ENCODE measurements around the gene TBXT. TPM values are rescaled to one million over a fixed set of nuclear protein-coding genes. Genes with fewer than 3 reads are reported as not detected.
A peak's percentile ranks its signal among the peaks of the same experiment; 100 is the strongest.

Gene TBXT
- total and polyA plus RNA-seq, 2 experiments from 2014 or later = 0.23 TPM; not detected in 1

- Histone ChIP-seq H3K36me3 (ENCODE audit: insufficient read depth) (no peaks in the 10 kb centered on the region), H3K9me2 (ENCODE audit: insufficient read depth) (no peaks in the 10 kb centered on the region), H3K79me2 (replicated peaks; ENCODE audit: insufficient read depth) (no peaks in the 10 kb centered on the region), H3K4me2 (no peak overlapping the region), H4K20me1 (replicated peaks; ENCODE audit: insufficient read depth) (no peaks in the 10 kb centered on the region), H3K27ac (ENCODE audit: low read depth) (no peak overlapping the region), H3F3A (replicated peaks; ENCODE audit: low read depth) (no peaks in the 10 kb centered on the region), H2AFZ (0 out of 2 replicates have a peak overlapping the region, but pooled peaks have one; percentile 24), H3K27me3 (ENCODE audit: insufficient read depth) (no peaks in the 10 kb centered on the region), H3K4me1 (ENCODE audit: insufficient read depth) (peaks cover 9% of the 10 kb centered on the region; the same call in 1 of the 2 replicates), H3K4me3 (no peak overlapping the region)
- H3K36me3 Mint-ChIP-seq (ENCODE audit: low read depth) = no peaks in the 10 kb centered on the region
- no peak overlapping the region for H3K4me3 Mint-ChIP-seq
- no peak for TF ChIP-seq CREB1 (CRISPR knock-in tag; IDR thresholded peaks at IDR 0.05; ENCODE audit: low read depth)
- TF ChIP-seq, protein P1, sequence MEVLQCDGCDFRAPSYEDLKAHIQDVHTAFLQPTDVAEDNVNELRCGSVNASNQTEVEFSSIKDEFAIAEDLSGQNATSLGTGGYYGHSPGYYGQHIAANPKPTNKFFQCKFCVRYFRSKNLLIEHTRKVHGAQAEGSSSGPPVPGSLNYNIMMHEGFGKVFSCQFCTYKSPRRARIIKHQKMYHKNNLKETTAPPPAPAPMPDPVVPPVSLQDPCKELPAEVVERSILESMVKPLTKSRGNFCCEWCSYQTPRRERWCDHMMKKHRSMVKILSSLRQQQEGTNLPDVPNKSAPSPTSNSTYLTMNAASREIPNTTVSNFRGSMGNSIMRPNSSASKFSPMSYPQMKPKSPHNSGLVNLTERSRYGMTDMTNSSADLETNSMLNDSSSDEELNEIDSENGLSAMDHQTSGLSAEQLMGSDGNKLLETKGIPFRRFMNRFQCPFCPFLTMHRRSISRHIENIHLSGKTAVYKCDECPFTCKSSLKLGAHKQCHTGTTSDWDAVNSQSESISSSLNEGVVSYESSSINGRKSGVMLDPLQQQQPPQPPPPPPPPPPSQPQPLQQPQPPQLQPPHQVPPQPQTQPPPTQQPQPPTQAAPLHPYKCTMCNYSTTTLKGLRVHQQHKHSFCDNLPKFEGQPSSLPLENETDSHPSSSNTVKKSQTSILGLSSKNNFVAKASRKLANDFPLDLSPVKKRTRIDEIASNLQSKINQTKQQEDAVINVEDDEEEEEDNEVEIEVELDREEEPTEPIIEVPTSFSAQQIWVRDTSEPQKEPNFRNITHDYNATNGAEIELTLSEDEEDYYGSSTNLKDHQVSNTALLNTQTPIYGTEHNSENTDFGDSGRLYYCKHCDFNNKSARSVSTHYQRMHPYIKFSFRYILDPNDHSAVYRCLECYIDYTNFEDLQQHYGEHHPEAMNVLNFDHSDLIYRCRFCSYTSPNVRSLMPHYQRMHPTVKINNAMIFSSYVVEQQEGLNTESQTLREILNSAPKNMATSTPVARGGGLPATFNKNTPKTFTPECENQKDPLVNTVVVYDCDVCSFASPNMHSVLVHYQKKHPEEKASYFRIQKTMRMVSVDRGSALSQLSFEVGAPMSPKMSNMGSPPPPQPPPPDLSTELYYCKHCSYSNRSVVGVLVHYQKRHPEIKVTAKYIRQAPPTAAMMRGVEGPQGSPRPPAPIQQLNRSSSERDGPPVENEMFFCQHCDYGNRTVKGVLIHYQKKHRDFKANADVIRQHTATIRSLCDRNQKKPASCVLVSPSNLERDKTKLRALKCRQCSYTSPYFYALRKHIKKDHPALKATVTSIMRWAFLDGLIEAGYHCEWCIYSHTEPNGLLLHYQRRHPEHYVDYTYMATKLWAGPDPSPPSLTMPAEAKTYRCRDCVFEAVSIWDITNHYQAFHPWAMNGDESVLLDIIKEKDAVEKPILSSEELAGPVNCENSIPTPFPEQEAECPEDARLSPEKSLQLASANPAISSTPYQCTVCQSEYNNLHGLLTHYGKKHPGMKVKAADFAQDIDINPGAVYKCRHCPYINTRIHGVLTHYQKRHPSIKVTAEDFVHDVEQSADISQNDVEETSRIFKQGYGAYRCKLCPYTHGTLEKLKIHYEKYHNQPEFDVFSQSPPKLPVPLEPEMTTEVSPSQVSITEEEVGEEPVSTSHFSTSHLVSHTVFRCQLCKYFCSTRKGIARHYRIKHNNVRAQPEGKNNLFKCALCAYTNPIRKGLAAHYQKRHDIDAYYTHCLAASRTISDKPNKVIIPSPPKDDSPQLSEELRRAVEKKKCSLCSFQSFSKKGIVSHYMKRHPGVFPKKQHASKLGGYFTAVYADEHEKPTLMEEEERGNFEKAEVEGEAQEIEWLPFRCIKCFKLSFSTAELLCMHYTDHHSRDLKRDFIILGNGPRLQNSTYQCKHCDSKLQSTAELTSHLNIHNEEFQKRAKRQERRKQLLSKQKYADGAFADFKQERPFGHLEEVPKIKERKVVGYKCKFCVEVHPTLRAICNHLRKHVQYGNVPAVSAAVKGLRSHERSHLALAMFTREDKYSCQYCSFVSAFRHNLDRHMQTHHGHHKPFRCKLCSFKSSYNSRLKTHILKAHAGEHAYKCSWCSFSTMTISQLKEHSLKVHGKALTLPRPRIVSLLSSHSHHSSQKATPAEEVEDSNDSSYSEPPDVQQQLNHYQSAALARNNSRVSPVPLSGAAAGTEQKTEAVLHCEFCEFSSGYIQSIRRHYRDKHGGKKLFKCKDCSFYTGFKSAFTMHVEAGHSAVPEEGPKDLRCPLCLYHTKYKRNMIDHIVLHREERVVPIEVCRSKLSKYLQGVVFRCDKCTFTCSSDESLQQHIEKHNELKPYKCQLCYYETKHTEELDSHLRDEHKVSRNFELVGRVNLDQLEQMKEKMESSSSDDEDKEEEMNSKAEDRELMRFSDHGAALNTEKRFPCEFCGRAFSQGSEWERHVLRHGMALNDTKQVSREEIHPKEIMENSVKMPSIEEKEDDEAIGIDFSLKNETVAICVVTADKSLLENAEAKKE (CRISPR knock-in tag; IDR thresholded peaks at IDR 0.05) = no peak
- TF ChIP-seq NANOG (IDR thresholded peaks at IDR 0.05; ENCODE audit: borderline replicate concordance) = no peak
- TF ChIP-seq ZNF114 (CRISPR knock-in tag; IDR thresholded peaks at IDR 0.05) = no peak
- TF ChIP-seq, protein P2, sequence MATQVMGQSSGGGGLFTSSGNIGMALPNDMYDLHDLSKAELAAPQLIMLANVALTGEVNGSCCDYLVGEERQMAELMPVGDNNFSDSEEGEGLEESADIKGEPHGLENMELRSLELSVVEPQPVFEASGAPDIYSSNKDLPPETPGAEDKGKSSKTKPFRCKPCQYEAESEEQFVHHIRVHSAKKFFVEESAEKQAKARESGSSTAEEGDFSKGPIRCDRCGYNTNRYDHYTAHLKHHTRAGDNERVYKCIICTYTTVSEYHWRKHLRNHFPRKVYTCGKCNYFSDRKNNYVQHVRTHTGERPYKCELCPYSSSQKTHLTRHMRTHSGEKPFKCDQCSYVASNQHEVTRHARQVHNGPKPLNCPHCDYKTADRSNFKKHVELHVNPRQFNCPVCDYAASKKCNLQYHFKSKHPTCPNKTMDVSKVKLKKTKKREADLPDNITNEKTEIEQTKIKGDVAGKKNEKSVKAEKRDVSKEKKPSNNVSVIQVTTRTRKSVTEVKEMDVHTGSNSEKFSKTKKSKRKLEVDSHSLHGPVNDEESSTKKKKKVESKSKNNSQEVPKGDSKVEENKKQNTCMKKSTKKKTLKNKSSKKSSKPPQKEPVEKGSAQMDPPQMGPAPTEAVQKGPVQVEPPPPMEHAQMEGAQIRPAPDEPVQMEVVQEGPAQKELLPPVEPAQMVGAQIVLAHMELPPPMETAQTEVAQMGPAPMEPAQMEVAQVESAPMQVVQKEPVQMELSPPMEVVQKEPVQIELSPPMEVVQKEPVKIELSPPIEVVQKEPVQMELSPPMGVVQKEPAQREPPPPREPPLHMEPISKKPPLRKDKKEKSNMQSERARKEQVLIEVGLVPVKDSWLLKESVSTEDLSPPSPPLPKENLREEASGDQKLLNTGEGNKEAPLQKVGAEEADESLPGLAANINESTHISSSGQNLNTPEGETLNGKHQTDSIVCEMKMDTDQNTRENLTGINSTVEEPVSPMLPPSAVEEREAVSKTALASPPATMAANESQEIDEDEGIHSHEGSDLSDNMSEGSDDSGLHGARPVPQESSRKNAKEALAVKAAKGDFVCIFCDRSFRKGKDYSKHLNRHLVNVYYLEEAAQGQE (IDR thresholded peaks at IDR 0.05; ENCODE audit: unreplicated experiment) = no peak
- TF ChIP-seq EZH2phosphoT487 (IDR thresholded peaks at IDR 0.05; ENCODE audit: unreplicated experiment) = no peak
- TF ChIP-seq JUNB (IDR thresholded peaks at IDR 0.05; ENCODE audit: unreplicated experiment) = no peak
- no peak for TF ChIP-seq ZNF331 (CRISPR knock-in tag; IDR thresholded peaks at IDR 0.05; ENCODE audit: low read depth)
- no peak for TF ChIP-seq EZH2 (IDR thresholded peaks at IDR 0.05; ENCODE audit: low read depth, unreplicated experiment)
- no peak for TF ChIP-seq POLR2AphosphoS5 (IDR thresholded peaks at IDR 0.05; ENCODE audit: low read depth)
- no peak for TF ChIP-seq STAT1 (IDR thresholded peaks at IDR 0.05; ENCODE audit: unreplicated experiment)
- TF ChIP-seq, protein P3, sequence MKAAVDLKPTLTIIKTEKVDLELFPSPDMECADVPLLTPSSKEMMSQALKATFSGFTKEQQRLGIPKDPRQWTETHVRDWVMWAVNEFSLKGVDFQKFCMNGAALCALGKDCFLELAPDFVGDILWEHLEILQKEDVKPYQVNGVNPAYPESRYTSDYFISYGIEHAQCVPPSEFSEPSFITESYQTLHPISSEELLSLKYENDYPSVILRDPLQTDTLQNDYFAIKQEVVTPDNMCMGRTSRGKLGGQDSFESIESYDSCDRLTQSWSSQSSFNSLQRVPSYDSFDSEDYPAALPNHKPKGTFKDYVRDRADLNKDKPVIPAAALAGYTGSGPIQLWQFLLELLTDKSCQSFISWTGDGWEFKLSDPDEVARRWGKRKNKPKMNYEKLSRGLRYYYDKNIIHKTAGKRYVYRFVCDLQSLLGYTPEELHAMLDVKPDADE (IDR thresholded peaks at IDR 0.05) = no peak
- TF ChIP-seq, protein P4, sequence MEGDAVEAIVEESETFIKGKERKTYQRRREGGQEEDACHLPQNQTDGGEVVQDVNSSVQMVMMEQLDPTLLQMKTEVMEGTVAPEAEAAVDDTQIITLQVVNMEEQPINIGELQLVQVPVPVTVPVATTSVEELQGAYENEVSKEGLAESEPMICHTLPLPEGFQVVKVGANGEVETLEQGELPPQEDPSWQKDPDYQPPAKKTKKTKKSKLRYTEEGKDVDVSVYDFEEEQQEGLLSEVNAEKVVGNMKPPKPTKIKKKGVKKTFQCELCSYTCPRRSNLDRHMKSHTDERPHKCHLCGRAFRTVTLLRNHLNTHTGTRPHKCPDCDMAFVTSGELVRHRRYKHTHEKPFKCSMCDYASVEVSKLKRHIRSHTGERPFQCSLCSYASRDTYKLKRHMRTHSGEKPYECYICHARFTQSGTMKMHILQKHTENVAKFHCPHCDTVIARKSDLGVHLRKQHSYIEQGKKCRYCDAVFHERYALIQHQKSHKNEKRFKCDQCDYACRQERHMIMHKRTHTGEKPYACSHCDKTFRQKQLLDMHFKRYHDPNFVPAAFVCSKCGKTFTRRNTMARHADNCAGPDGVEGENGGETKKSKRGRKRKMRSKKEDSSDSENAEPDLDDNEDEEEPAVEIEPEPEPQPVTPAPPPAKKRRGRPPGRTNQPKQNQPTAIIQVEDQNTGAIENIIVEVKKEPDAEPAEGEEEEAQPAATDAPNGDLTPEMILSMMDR (conservative IDR thresholded peaks at IDR 0.05; ENCODE audit: low read depth in 2 of 2) = no peak
- ATAC-seq (peak; percentile 64), DNase-seq (ENCODE audit: low spot score) (peak; percentile 13)
- peaks cover 6% of the 10 kb centered on the region for H3K27me3 Mint-ChIP-seq (ENCODE audit: insufficient read depth, low read depth, poor library complexity)
- no peaks in the 10 kb centered on the region for H3K9me3 Mint-ChIP-seq
- H3K4me1 Mint-ChIP-seq = peaks cover 20% of the 10 kb centered on the region
- no peak overlapping the region for H3K27ac Mint-ChIP-seq
Measured at GRCh38 chr6:166127624-166128472, 39.8 kb downstream of the TBXT start.

All from GM23338 (cell line).